Spleen (tissue), 11 donors: ENCODE measurements around the gene COL27A1. TPM values are rescaled to one million over a fixed set of nuclear protein-coding genes. Genes with fewer than 3 reads are reported as not detected.

Experiments
- DNase-seq: peaks from one replicate; pipeline ENCODE4 v3.0.0-alpha.2; 2020
- H3K27ac ChIP-seq, 8 donors: fragments of 200-600 bp; sonication (generic) in 7 of 8; 1 replicate in 4 of 8; 2 replicates in 4 of 8; pipeline versions ENCODE4 v1.5.0 to v1.8.0; 2016 to 2021; ENCODE audit warnings: inconsistent platforms in 4 of 8, mild to moderate bottlenecking in 4 of 8, moderate library complexity in 1 of 8
- H3K27me3 ChIP-seq, 7 donors: fragments of 200-600 bp; sonication (generic) in 6 of 7; replicated peaks in 1 of 7; 1 replicate in 4 of 7; 2 replicates in 3 of 7; pipeline versions ENCODE4 v1.5.0 to v1.8.0; 2016 to 2021; ENCODE audit warnings: inconsistent platforms in 3 of 7, mild to moderate bottlenecking in 1 of 7
- H3K36me3 ChIP-seq, 6 donors: fragments of 200-600 bp; sonication (generic) in 5 of 6; 1 replicate in 4 of 6; 2 replicates in 2 of 6; pipeline versions ENCODE4 v1.5.0 to v1.8.0; 2016 to 2021; ENCODE audit warnings: inconsistent platforms in 2 of 6
- H3K4me1 ChIP-seq, 6 donors: fragments of 200-600 bp; sonication (generic) in 5 of 6; 1 replicate in 3 of 6; 2 replicates in 3 of 6; pipeline versions ENCODE4 v1.5.0 to v1.8.0; 2016 to 2021; ENCODE audit warnings: inconsistent platforms in 3 of 6
- H3K4me3 ChIP-seq, 8 donors: fragments of 200-600 bp; sonication (generic) in 7 of 8; 1 replicate in 4 of 8; 2 replicates in 4 of 8; pipeline versions ENCODE4 v1.5.0 to v1.8.0; 2016 to 2021; ENCODE audit warnings: inconsistent platforms in 4 of 8, mild to moderate bottlenecking in 4 of 8, moderate library complexity in 2 of 8
- H3K9me3 ChIP-seq, 8 donors: fragments of 200-600 bp; sonication (generic) in 7 of 8; 1 replicate in 4 of 8; 2 replicates in 4 of 8; pipeline versions ENCODE4 v1.5.0 to v1.8.0; 2016 to 2021; ENCODE audit warnings: inconsistent platforms in 4 of 8
- POLR2A ChIP-seq, 3 donors: fragments of 450-650 bp; IDR thresholded peaks; one replicate each; pipeline ENCODE4 v1.5.1; 2017; ENCODE audit warnings: antibody characterized with exemption in 3 of 3, mild to moderate bottlenecking in 1 of 3
- POLR2AphosphoS5 ChIP-seq, 3 donors: sonication (generic); formaldehyde crosslinking; IDR thresholded peaks; one replicate each; pipeline ENCODE4 v1.5.1; 2017; ENCODE audit warnings: antibody characterized with exemption in 3 of 3
- WGBS, 5 donors: extraction: QIAGEN DNeasy Blood & Tissue Kit in 3 of 5; methylation state at CpG; one replicate each; pipeline versions ENCODE4 v1.1.5 to v1.1.7; 2013 to 2018; 5-methylcytosine and 5-hydroxymethylcytosine counted together
- intact Hi-C: fragments of 100-400 bp; cut with DNase I; formaldehyde crosslinking; loops from one replicate; pipeline ENCODE4 v1.15.0; 2023; ENCODE audit warnings: low total_unique reads
- polyA plus RNA-seq, 3 donors: library from polyadenylated mRNA; stranded (reverse); fragments of 200-250 nt; gene quantifications; one replicate each; pipeline ENCODE4 v1.2.1, GENCODE V29; 2013
- total RNA-seq, 7 donors: library from RNA; depleted of rRNA in 3 of 7; stranded (reverse); fragments of >200 nt in 3 of 7; fragmentation: NEBNext Ultra II Directional in 4 of 7; extraction: Animal tissue kit (Norgen Biotek cat#: 25700) in 4 of 7; gene quantifications; one replicate each; pipeline versions ENCODE4 v1.1.0 to v1.2.1, GENCODE V29; 2016 to 2021
- TF ChIP-seq, protein P1 (sequence below), 11 experiments: fragments of 200-600 bp in 7 of 11; fragments of 450-650 bp in 4 of 11; sonication (generic) in 4 of 11; IDR thresholded peaks in 8 of 11; conservative IDR thresholded peaks in 3 of 11; 1 replicate in 7 of 11; 2 replicates in 4 of 11; pipeline versions ENCODE4 v1.4.0 to v1.8.0; 2016 to 2021; ENCODE audit warnings: antibody characterized with exemption in 11 of 11, inconsistent platforms in 4 of 11, mild to moderate bottlenecking in 1 of 11
- donor health status: healthy with polysubstance abuse.
- donor health status: DM: no; HTN: no; CAD: no; lungs with moderate emphysema.
- donor health status: DM: no; HTN: no; CAD: no.
- donor health status: Bipolar disorder and iron deficiency.
- donor health status: healthy.
- donor health status: DM: no; HTN: no; CAD: no.
- donor health status: DM: yes; HTN: yes; CAD: no.

Gene COL27A1
- total and polyA plus RNA-seq, 10 donors, result 2.1 to 23.4 (median 6.1) TPM

DNA sequence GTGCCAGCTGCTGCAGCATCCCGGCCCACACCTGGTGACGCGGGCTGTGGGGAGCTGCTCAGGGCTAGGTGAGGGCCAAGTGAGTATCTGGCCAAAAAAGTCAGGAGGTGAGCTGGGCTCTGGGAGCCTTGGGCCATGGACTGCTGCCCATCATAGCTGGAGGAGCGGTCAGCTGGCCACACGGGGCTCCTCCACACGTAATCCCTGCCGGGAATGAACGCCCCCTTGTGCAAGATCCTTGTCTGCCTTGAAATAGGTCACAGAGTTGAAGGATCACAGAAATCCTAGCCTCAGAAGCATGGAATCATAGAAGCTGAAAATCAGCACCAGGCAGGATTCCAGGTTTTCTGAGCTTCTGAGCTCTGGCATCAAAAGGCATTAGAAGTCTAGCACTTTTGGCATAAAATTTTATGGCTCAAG lies 16.8 kb upstream of the COL27A1 start:
- TF ChIP-seq POLR2A (IDR thresholded peaks at IDR 0.05), result no peak
- TF ChIP-seq POLR2AphosphoS5 (IDR thresholded peaks at IDR 0.05), result no peak
- TF ChIP-seq, protein P1, sequence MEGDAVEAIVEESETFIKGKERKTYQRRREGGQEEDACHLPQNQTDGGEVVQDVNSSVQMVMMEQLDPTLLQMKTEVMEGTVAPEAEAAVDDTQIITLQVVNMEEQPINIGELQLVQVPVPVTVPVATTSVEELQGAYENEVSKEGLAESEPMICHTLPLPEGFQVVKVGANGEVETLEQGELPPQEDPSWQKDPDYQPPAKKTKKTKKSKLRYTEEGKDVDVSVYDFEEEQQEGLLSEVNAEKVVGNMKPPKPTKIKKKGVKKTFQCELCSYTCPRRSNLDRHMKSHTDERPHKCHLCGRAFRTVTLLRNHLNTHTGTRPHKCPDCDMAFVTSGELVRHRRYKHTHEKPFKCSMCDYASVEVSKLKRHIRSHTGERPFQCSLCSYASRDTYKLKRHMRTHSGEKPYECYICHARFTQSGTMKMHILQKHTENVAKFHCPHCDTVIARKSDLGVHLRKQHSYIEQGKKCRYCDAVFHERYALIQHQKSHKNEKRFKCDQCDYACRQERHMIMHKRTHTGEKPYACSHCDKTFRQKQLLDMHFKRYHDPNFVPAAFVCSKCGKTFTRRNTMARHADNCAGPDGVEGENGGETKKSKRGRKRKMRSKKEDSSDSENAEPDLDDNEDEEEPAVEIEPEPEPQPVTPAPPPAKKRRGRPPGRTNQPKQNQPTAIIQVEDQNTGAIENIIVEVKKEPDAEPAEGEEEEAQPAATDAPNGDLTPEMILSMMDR (IDR thresholded peaks at IDR 0.05 in 8 of 11, conservative IDR thresholded peaks at IDR 0.05 in 3 of 11), result no peak
- DNase-seq, result no peak
- Histone ChIP-seq H3K27ac (no peak overlapping the region), H3K9me3 (no peaks in the 10 kb centered on the region), H3K36me3 (no peaks in the 10 kb centered on the region), H3K27me3 (peaks cover 0 to 45% (median 0%) of the 10 kb centered on the region in 7 donors), H3K4me1 (peaks cover 0 to 9% (median 0%) of the 10 kb centered on the region in 6 donors), H3K4me3 (no peak overlapping the region)
- 76 to 93% (median 81%) methylated on average over 5 to 8 of the region's 8 CpGs for WGBS, 5 donors
- intact Hi-C loops, result no loop called here

DNA sequence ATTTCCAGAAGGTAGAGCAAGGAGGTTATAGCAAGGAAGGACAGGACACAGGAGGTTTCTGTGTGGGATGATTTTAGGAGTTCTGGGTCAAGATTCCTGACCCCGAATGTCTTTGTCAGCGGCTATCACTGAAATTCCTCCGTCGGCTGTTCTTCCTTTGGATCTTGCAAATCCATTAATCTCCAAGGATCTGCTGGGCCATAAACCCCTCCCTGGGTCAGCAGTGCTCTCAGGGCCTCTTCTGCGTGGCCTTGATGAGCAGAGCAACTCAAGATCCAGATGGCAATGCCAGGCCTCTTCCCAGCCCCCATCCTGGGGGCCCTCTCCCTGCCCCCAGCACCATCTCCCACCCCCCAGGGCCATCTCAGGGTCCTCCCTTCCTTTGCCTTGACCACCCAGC lies 16.3 kb upstream of the COL27A1 start:
- H3K9me3 ChIP-seq, result no peaks in the 10 kb centered on the region
- intact Hi-C loops, result no loop called here
- no peaks in the 10 kb centered on the region for H3K36me3 ChIP-seq
- H3K4me1 ChIP-seq, result peaks cover 0 to 9% (median 0%) of the 10 kb centered on the region in 6 donors
- no peak overlapping the region for H3K27ac ChIP-seq
- H3K27me3 ChIP-seq, result peaks cover 0 to 48% (median 0%) of the 10 kb centered on the region in 7 donors
- 64 to 80% (median 71%) methylated on average over 5 of the region's 5 CpGs for WGBS, 5 donors
- TF ChIP-seq POLR2A (IDR thresholded peaks at IDR 0.05), result no peak
- TF ChIP-seq, protein P1 (IDR thresholded peaks at IDR 0.05 in 8 of 11, conservative IDR thresholded peaks at IDR 0.05 in 3 of 11), result no peak
- TF ChIP-seq POLR2AphosphoS5 (IDR thresholded peaks at IDR 0.05), result no peak
- DNase-seq, result no peak
- H3K4me3 ChIP-seq, result no peak overlapping the region

- Histone ChIP-seq H3K9me3 (no peaks in the 10 kb centered on the region), H3K4me1 (peaks cover 0 to 9% (median 0%) of the 10 kb centered on the region in 6 donors), H3K27me3 (peaks cover 0 to 61% (median 0%) of the 10 kb centered on the region in 7 donors), H3K36me3 (no peaks in the 10 kb centered on the region), H3K27ac (no peak overlapping the region), H3K4me3 (no peak overlapping the region)
- 86 to 100% (median 93%) methylated on average over 2 of the region's 2 CpGs for WGBS, 5 donors
- TF ChIP-seq POLR2AphosphoS5 (IDR thresholded peaks at IDR 0.05), result no peak
- TF ChIP-seq, protein P1 (IDR thresholded peaks at IDR 0.05 in 8 of 11, conservative IDR thresholded peaks at IDR 0.05 in 3 of 11), result no peak
- TF ChIP-seq POLR2A (IDR thresholded peaks at IDR 0.05), result no peak
- no peak for DNase-seq
- intact Hi-C loops, result no loop called here
Observed at GRCh38 chr9:114140401-114140800, 14.9 kb upstream of the COL27A1 start.

DNA sequence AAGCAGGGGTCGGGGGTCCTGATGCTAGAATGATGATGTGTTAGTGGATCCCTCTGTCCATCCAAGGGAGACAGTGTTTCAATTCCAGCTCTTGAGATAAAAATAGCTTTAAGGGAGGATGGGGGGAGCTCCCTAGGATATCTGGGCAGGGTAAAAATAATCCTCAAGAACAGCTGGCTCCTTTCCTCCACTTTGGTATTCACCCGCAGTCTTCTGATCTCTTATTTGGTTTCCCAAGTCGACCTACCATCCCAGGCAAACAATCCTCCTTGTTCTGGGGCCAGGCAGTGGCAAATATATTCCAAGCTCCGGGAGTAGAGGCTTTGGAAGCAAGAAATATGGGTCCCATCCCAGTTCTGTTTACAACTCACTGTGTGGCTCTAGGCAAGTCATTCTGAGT lies 14.5 kb upstream of the COL27A1 start:
- intact Hi-C loops, result no loop called here
- no peak for DNase-seq
- peaks cover 0 to 9% (median 0%) of the 10 kb centered on the region in 6 donors for H3K4me1 ChIP-seq
- TF ChIP-seq, protein P1 (IDR thresholded peaks at IDR 0.05 in 8 of 11, conservative IDR thresholded peaks at IDR 0.05 in 3 of 11), result no peak
- no peak for TF ChIP-seq POLR2A (IDR thresholded peaks at IDR 0.05)
- peaks cover 0 to 65% (median 0%) of the 10 kb centered on the region in 7 donors for H3K27me3 ChIP-seq
- H3K27ac ChIP-seq, result no peak overlapping the region
- H3K36me3 ChIP-seq, result no peaks in the 10 kb centered on the region
- H3K4me3 ChIP-seq, result no peak overlapping the region
- no peaks in the 10 kb centered on the region for H3K9me3 ChIP-seq
- 54 to 80% (median 69%) methylated on average over 4 of the region's 4 CpGs for WGBS, 5 donors
